ENCODE results near the gene LGALS3. TPM values are rescaled to one million over a fixed set of nuclear protein-coding genes. Genes with fewer than 3 reads are reported as not detected.

LGALS3 gene
- total and polyA plus RNA-seq, 12 donors: 11.6 to 248 (median 120) TPM

- H3K9me3 ChIP-seq (replicated peaks in 1 of 3): no peaks in the 10 kb centered on the region
- intact Hi-C loops (cut with DNase I): loop anchor here in 1 of 2 donors (5.0 kb wide), 1 partner anchor 35 kb away; no protein-coding TSS in a partner anchor
- TF ChIP-seq CTCF (IDR thresholded peaks at IDR 0.05) (no peak), POLR2A (IDR thresholded peaks at IDR 0.05) (no peak)
- H3K27me3 ChIP-seq: no peaks in the 10 kb centered on the region
- H3K4me1 ChIP-seq (replicated peaks in 1 of 2): peaks cover 13 to 56% of the 10 kb centered on the region in 2 donors
- no peaks in the 10 kb centered on the region for H3K36me3 ChIP-seq (replicated peaks in 1 of 2)
- peak in 6 of 7 donors; percentile 41 to 81 (median 53) for DNase-seq
- peak overlapping the region in 4 of 5 donors; percentile 79 to 92 (median 84) for H3K27ac ChIP-seq
- WGBS, 4 donors: 20 to 36% (median 35%) methylated on average over 7 of the region's 7 CpGs
- H3K4me3 ChIP-seq: no peak overlapping the region
These were observed 26.9 kb upstream of the LGALS3 start for GRCh38 chr14:55102141-55102621.

GRCh38 chr14:55103005-55103640 lies 25.9 kb upstream of the LGALS3 start:
- H3K27me3 ChIP-seq: no peaks in the 10 kb centered on the region
- H3K36me3 ChIP-seq (replicated peaks in 1 of 2): no peaks in the 10 kb centered on the region
- DNase-seq: peak; percentile 56 to 88 (median 78)
- intact Hi-C loops (cut with DNase I): loop anchor here in 1 of 2 donors (5.0 kb wide), 1 partner anchor 34 kb away; no protein-coding TSS in a partner anchor
- TF ChIP-seq CTCF (IDR thresholded peaks at IDR 0.05) (no peak), POLR2A (IDR thresholded peaks at IDR 0.05) (peak in 1 of 2 donors; percentile 64)
- H3K4me1 ChIP-seq (replicated peaks in 1 of 2): peaks cover 21 to 65% of the 10 kb centered on the region in 2 donors
- H3K27ac ChIP-seq: peak overlapping the region; percentile 61 to 92 (median 82)
- no peaks in the 10 kb centered on the region for H3K9me3 ChIP-seq (replicated peaks in 1 of 3)
- no peak overlapping the region for H3K4me3 ChIP-seq
- 33 to 50% (median 38%) methylated on average over 9 to 13 of the region's 13 CpGs for WGBS, 4 donors

- no peaks in the 10 kb centered on the region for H3K9me3 ChIP-seq (replicated peaks in 1 of 3)
- H3K27ac ChIP-seq: peak overlapping the region; percentile 61 to 92 (median 82)
- no peaks in the 10 kb centered on the region for H3K36me3 ChIP-seq (replicated peaks in 1 of 2)
- TF ChIP-seq POLR2A (IDR thresholded peaks at IDR 0.05): no peak
- TF ChIP-seq CTCF (IDR thresholded peaks at IDR 0.05): no peak
- H3K4me1 ChIP-seq (replicated peaks in 1 of 2): peaks cover 28 to 67% of the 10 kb centered on the region in 2 donors
- no peaks in the 10 kb centered on the region for H3K27me3 ChIP-seq
- WGBS, 4 donors: 87 to 93% (median 90%) methylated on average over 6 of the region's 6 CpGs
- intact Hi-C loops (cut with DNase I): loop anchor here in 1 of 2 donors (5.0 kb wide), 1 partner anchor 33 kb away; no protein-coding TSS in a partner anchor
- no peak overlapping the region for H3K4me3 ChIP-seq
- DNase-seq: no peak
These were observed 24.8 kb upstream of the LGALS3 start for GRCh38 chr14:55103971-55104954.

- intact Hi-C loops (cut with DNase I): no loop called here
- TF ChIP-seq CTCF (IDR thresholded peaks at IDR 0.05) (no peak), POLR2A (IDR thresholded peaks at IDR 0.05) (no peak)
- no peak for DNase-seq
- peak overlapping the region in 3 of 5 donors; percentile 96 to 99 (median 99) for H3K27ac ChIP-seq
- no peaks in the 10 kb centered on the region for H3K36me3 ChIP-seq (replicated peaks in 1 of 2)
- H3K9me3 ChIP-seq (replicated peaks in 1 of 3): no peaks in the 10 kb centered on the region
- no peaks in the 10 kb centered on the region for H3K27me3 ChIP-seq
- 73 to 85% (median 80%) methylated on average over 7 of the region's 7 CpGs for WGBS, 4 donors
- peaks cover 28 to 62% of the 10 kb centered on the region in 2 donors for H3K4me1 ChIP-seq (replicated peaks in 1 of 2)
- H3K4me3 ChIP-seq: no peak overlapping the region
These were observed 23.1 kb upstream of the LGALS3 start for GRCh38 chr14:55105991-55106390.
